ENCODE results near the gene PIP5K1B.

Gene PIP5K1B

GRCh38 chr9:68951879-68952659, 247.0 kb downstream of the PIP5K1B start:
- Histone ChIP-seq H3K9me3 (ENCODE audit: low read depth, low read length) (no peaks in the 10 kb centered on the region), H3K9ac (ENCODE audit: insufficient read length) (no peak overlapping the region), H3K27ac (no peak overlapping the region), H3K4me3 (no peak overlapping the region), H3K36me3 (ENCODE audit: insufficient read depth, low read length) (no peaks in the 10 kb centered on the region)
- TF ChIP-seq POLR2AphosphoS5 (IDR thresholded peaks at IDR 0.05; ENCODE audit: borderline replicate concordance, low read depth, low read length) (no peak), FOXP2 (optimal IDR thresholded peaks at IDR 0.05; ENCODE audit: control extremely low read depth, extremely low read length, insufficient read depth) (no peak), EZH2 (IDR thresholded peaks at IDR 0.05) (no peak)
- DNase-seq (ENCODE audit: low read depth, low spot score), result no peak

- DNase-seq (ENCODE audit: low read depth, low spot score), result no peak
- Histone ChIP-seq H3K4me3 (no peak overlapping the region), H3K9ac (ENCODE audit: insufficient read length) (no peak overlapping the region), H3K27ac (no peak overlapping the region), H3K36me3 (ENCODE audit: insufficient read depth, low read length) (no peaks in the 10 kb centered on the region), H3K9me3 (ENCODE audit: low read depth, low read length) (no peaks in the 10 kb centered on the region)
- TF ChIP-seq POLR2AphosphoS5 (IDR thresholded peaks at IDR 0.05; ENCODE audit: borderline replicate concordance, low read depth, low read length), result no peak
- TF ChIP-seq EZH2 (IDR thresholded peaks at IDR 0.05), result no peak
- no peak for TF ChIP-seq FOXP2 (optimal IDR thresholded peaks at IDR 0.05; ENCODE audit: control extremely low read depth, extremely low read length, insufficient read depth)
Observed at GRCh38 chr9:68953771-68954170, 248.7 kb downstream of the PIP5K1B start.

GRCh38 chr9:68955330-68955729, 250.3 kb downstream of the PIP5K1B start:
- H3K4me3 ChIP-seq, result no peak overlapping the region
- H3K27ac ChIP-seq, result no peak overlapping the region
- H3K9me3 ChIP-seq (ENCODE audit: low read depth, low read length), result no peaks in the 10 kb centered on the region
- H3K9ac ChIP-seq (ENCODE audit: insufficient read length), result no peak overlapping the region
- no peak for DNase-seq (ENCODE audit: low read depth, low spot score)
- no peaks in the 10 kb centered on the region for H3K36me3 ChIP-seq (ENCODE audit: insufficient read depth, low read length)
- TF ChIP-seq FOXP2 (optimal IDR thresholded peaks at IDR 0.05; ENCODE audit: control extremely low read depth, extremely low read length, insufficient read depth), result no peak
- TF ChIP-seq EZH2 (IDR thresholded peaks at IDR 0.05), result no peak
- no peak for TF ChIP-seq POLR2AphosphoS5 (IDR thresholded peaks at IDR 0.05; ENCODE audit: borderline replicate concordance, low read depth, low read length)

GRCh38 chr9:68957479-68957878, 252.4 kb downstream of the PIP5K1B start:
- no peak for TF ChIP-seq POLR2AphosphoS5 (IDR thresholded peaks at IDR 0.05; ENCODE audit: borderline replicate concordance, low read depth, low read length)
- no peak for TF ChIP-seq EZH2 (IDR thresholded peaks at IDR 0.05)
- no peak for TF ChIP-seq FOXP2 (optimal IDR thresholded peaks at IDR 0.05; ENCODE audit: control extremely low read depth, extremely low read length, insufficient read depth)
- Histone ChIP-seq H3K27ac (no peak overlapping the region), H3K36me3 (ENCODE audit: insufficient read depth, low read length) (no peaks in the 10 kb centered on the region), H3K9me3 (ENCODE audit: low read depth, low read length) (no peaks in the 10 kb centered on the region), H3K9ac (ENCODE audit: insufficient read length) (no peak overlapping the region), H3K4me3 (no peak overlapping the region)
- DNase-seq (ENCODE audit: low read depth, low spot score), result no peak

- no peaks in the 10 kb centered on the region for H3K36me3 ChIP-seq (ENCODE audit: insufficient read depth, low read length)
- H3K27ac ChIP-seq, result no peak overlapping the region
- H3K4me3 ChIP-seq, result no peak overlapping the region
- DNase-seq (ENCODE audit: low read depth, low spot score), result no peak
- no peak overlapping the region for H3K9ac ChIP-seq (ENCODE audit: insufficient read length)
- no peaks in the 10 kb centered on the region for H3K9me3 ChIP-seq (ENCODE audit: low read depth, low read length)
- no peak for TF ChIP-seq POLR2AphosphoS5 (IDR thresholded peaks at IDR 0.05; ENCODE audit: borderline replicate concordance, low read depth, low read length)
- no peak for TF ChIP-seq FOXP2 (optimal IDR thresholded peaks at IDR 0.05; ENCODE audit: control extremely low read depth, extremely low read length, insufficient read depth)
- TF ChIP-seq EZH2 (IDR thresholded peaks at IDR 0.05), result no peak
Observed at GRCh38 chr9:68961587-68961986, 256.5 kb downstream of the PIP5K1B start.

GRCh38 chr9:68963416-68963815, 258.4 kb downstream of the PIP5K1B start:
- H3K27ac ChIP-seq, result no peak overlapping the region
- H3K9me3 ChIP-seq (ENCODE audit: low read depth, low read length), result no peaks in the 10 kb centered on the region
- TF ChIP-seq FOXP2 (optimal IDR thresholded peaks at IDR 0.05; ENCODE audit: control extremely low read depth, extremely low read length, insufficient read depth), result no peak
- no peak for TF ChIP-seq POLR2AphosphoS5 (IDR thresholded peaks at IDR 0.05; ENCODE audit: borderline replicate concordance, low read depth, low read length)
- TF ChIP-seq EZH2 (IDR thresholded peaks at IDR 0.05), result no peak
- no peaks in the 10 kb centered on the region for H3K36me3 ChIP-seq (ENCODE audit: insufficient read depth, low read length)
- DNase-seq (ENCODE audit: low read depth, low spot score), result no peak
- no peak overlapping the region for H3K4me3 ChIP-seq
- no peak overlapping the region for H3K9ac ChIP-seq (ENCODE audit: insufficient read length)

GRCh38 chr9:68964102-68964541, 259.1 kb downstream of the PIP5K1B start:
- Histone ChIP-seq H3K36me3 (ENCODE audit: insufficient read depth, low read length) (no peaks in the 10 kb centered on the region), H3K9ac (ENCODE audit: insufficient read length) (no peak overlapping the region)

GRCh38 chr9:68964765-68965164, 259.7 kb downstream of the PIP5K1B start:
- no peaks in the 10 kb centered on the region for H3K36me3 ChIP-seq (ENCODE audit: insufficient read depth, low read length)
- H3K9me3 ChIP-seq (ENCODE audit: low read depth, low read length), result no peaks in the 10 kb centered on the region
- no peak overlapping the region for H3K27ac ChIP-seq
- no peak for DNase-seq (ENCODE audit: low read depth, low spot score)
- no peak overlapping the region for H3K9ac ChIP-seq (ENCODE audit: insufficient read length)
- TF ChIP-seq POLR2AphosphoS5 (IDR thresholded peaks at IDR 0.05; ENCODE audit: borderline replicate concordance, low read depth, low read length), result no peak
- TF ChIP-seq FOXP2 (optimal IDR thresholded peaks at IDR 0.05; ENCODE audit: control extremely low read depth, extremely low read length, insufficient read depth), result no peak
- no peak for TF ChIP-seq EZH2 (IDR thresholded peaks at IDR 0.05)
- no peak overlapping the region for H3K4me3 ChIP-seq

More at GRCh38 chr9:68964102-68964541, 259.1 kb downstream of the PIP5K1B start:
- no peak for DNase-seq (ENCODE audit: low read depth, low spot score)
- H3K4me3 ChIP-seq, result no peak overlapping the region
- H3K9me3 ChIP-seq (ENCODE audit: low read depth, low read length), result no peaks in the 10 kb centered on the region
- no peak for TF ChIP-seq FOXP2 (optimal IDR thresholded peaks at IDR 0.05; ENCODE audit: control extremely low read depth, extremely low read length, insufficient read depth)
- no peak overlapping the region for H3K27ac ChIP-seq
